ENCODE data around the gene SLC26A11.
A peak's percentile ranks its signal among the peaks of the same experiment; 100 is the strongest.

The SLC26A11 gene

GRCh38 chr17:80260069-80260535, 39.9 kb downstream of the SLC26A11 start:
- H3K4me1 ChIP-seq = peaks cover 66% of the 10 kb centered on the region
- peak overlapping the region; percentile 78 for H3K9ac ChIP-seq
- H4K20me1 ChIP-seq = peaks cover 4% of the 10 kb centered on the region; the same call in 1 of the 2 replicates
- no peaks in the 10 kb centered on the region for H3K27me3 ChIP-seq
- peak overlapping the region; percentile 91 for H3K27ac ChIP-seq
- H3K4me2 ChIP-seq = peak overlapping the region; percentile 94
- no peak for TF ChIP-seq Cebpa-rat (IDR thresholded peaks at IDR 0.05)
- no peaks in the 10 kb centered on the region for H3K9me3 ChIP-seq
- peak overlapping the region; percentile 70 for H3K4me3 ChIP-seq
- H3K36me3 ChIP-seq = no peaks in the 10 kb centered on the region

DNA sequence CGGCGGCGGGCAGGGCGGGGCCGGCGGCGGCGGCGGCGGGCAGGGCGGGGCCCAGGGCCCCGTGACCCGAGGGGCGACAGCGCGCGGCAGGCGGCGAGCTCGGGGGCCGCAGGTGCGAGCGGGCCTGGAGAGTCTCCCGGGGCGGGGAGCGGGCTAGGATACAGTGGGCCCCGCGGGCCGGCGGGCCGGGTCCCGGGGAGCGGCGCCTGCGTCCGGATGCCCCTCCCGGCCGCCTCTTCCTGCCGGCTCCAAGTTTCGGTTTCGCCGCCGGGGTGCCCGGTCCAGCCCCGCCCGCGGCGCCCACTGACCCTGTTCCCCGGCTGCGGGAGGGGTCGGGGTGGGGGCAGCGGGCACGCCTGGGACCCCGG, 40.5 kb downstream of the SLC26A11 start, which contains the start of gene RNF213:
Gene RNF213, plus strand, starts transcription at position 62 of the 368 bp plus-strand sequence. CDS start 2,830 bp downstream, outside the sequence.
- no peak for TF ChIP-seq Cebpa-rat (IDR thresholded peaks at IDR 0.05)
- no peaks in the 10 kb centered on the region for H3K27me3 ChIP-seq
- peaks cover 5% of the 10 kb centered on the region for H3K36me3 ChIP-seq
- no peaks in the 10 kb centered on the region for H3K9me3 ChIP-seq
- H3K27ac ChIP-seq = peak within 1 kb of the TSS; percentile 94
- H3K4me1 ChIP-seq = peaks cover 70% of the 10 kb centered on the region
- H3K9ac ChIP-seq = peak within 1 kb of the TSS; percentile 91
- H4K20me1 ChIP-seq = peaks cover 8% of the 10 kb centered on the region; the same call in 1 of the 2 replicates
- H3K4me3 ChIP-seq = peak within 1 kb of the TSS; percentile 87
- H3K4me2 ChIP-seq = peak within 1 kb of the TSS; percentile 100

DNA sequence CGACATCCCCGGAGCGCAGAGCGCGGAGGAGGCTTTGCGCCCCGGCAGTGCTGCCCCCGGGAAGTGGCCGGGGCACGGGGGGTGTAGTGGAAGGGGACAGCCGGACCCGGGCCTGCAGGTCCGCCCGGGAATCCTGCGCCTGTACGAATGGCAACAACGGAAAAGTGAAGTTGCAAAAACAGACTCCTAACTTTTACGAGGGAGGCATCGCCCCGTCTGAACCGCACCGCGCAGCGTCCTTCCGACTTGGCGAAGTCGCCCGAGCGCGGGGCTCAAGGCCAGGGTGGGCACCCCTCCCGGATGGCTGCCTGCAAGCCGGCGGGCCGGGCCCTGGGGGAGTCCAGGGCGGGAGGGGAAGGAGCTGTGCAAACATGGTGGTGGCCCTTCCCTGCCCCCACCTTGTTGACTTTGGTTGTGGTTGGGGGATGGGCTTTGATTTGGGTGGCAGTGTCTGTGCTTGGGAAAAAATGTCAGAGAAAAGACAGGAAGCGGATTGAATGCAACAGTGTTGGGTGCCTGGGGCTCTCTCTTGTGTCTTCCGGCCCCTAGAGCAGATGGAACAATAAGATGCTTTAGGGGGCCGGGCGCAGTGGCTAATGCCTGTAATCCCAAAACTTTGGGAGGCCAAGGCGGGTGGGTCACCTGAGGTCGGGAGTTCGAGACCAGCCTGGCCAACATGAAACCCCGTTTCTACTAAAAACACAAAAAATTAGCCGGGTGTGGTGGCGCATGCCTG, 41.1 kb downstream of the SLC26A11 start:
- peak overlapping the region; percentile 91 for H3K9ac ChIP-seq
- TF ChIP-seq Cebpa-rat (IDR thresholded peaks at IDR 0.05) = no peak
- H3K4me1 ChIP-seq = peaks cover 73% of the 10 kb centered on the region
- H3K4me3 ChIP-seq = peak overlapping the region; percentile 87
- H4K20me1 ChIP-seq = peaks cover 14% of the 10 kb centered on the region; the same call in 1 of the 2 replicates
- H3K4me2 ChIP-seq = peak overlapping the region; percentile 100
- no peaks in the 10 kb centered on the region for H3K27me3 ChIP-seq
- H3K36me3 ChIP-seq = peaks cover 10% of the 10 kb centered on the region
- H3K9me3 ChIP-seq = no peaks in the 10 kb centered on the region
- peak overlapping the region; percentile 94 for H3K27ac ChIP-seq

DNA sequence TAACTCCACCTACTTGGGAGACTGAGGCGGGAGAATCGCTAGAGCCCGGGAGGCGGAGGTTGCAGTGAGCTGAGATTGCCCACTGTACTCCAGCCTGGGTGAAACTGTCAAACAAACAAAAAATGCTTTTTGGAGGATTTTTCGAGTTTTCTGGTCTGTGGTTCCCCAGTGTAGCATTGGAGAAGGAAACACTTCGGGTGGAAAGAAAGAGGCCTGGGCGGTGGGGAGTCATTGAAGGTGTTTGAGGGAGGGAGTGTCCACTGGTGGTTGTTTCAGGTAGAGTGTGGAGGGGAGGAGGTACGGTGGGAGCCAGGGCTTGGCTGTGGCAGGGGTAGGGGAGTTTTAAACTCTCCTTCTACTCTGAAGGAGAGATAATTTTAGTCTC, 41.7 kb downstream of the SLC26A11 start:
- no peaks in the 10 kb centered on the region for H3K27me3 ChIP-seq
- no peaks in the 10 kb centered on the region for H3K9me3 ChIP-seq
- peaks cover 16% of the 10 kb centered on the region for H3K36me3 ChIP-seq
- H3K9ac ChIP-seq = peak overlapping the region; percentile 91; the same call in 1 of the 2 replicates
- H3K27ac ChIP-seq = peak overlapping the region; percentile 94
- TF ChIP-seq Cebpa-rat (IDR thresholded peaks at IDR 0.05) = no peak
- peaks cover 18% of the 10 kb centered on the region; the same call in 1 of the 2 replicates for H4K20me1 ChIP-seq
- peak overlapping the region; percentile 100 for H3K4me2 ChIP-seq
- peaks cover 73% of the 10 kb centered on the region for H3K4me1 ChIP-seq
- H3K4me3 ChIP-seq = peak overlapping the region; percentile 87

DNA sequence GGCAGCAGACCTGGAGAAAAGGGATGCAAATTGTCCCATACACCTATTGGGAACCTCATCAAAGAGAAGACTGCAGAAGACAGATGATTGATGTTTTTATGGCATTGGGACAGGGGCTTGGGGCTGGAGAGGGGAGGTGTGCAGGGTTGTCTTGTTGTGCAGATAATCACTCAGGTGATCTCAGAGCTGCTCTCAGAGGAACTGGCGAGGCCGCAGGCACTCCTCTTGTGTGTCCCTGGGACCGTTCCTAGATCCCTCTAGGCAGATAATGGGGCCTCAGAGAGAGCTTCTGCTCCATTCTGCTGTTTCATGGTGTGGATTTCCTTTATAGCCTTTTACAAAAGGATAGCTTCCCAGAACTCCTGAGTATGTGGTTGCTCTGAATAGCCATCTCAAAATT, 42.1 kb downstream of the SLC26A11 start:
- Histone ChIP-seq H3K9ac (peak overlapping the region; percentile 91; the same call in 1 of the 2 replicates), H3K4me2 (peak overlapping the region; percentile 100), H3K9me3 (no peaks in the 10 kb centered on the region), H3K36me3 (peaks cover 19% of the 10 kb centered on the region), H3K27ac (peak overlapping the region; percentile 94), H3K27me3 (no peaks in the 10 kb centered on the region), H3K4me3 (peak overlapping the region; percentile 87; the same call in 1 of the 2 replicates), H3K4me1 (peaks cover 72% of the 10 kb centered on the region), H4K20me1 (peaks cover 18% of the 10 kb centered on the region; the same call in 1 of the 2 replicates)
- no peak for TF ChIP-seq Cebpa-rat (IDR thresholded peaks at IDR 0.05)

DNA sequence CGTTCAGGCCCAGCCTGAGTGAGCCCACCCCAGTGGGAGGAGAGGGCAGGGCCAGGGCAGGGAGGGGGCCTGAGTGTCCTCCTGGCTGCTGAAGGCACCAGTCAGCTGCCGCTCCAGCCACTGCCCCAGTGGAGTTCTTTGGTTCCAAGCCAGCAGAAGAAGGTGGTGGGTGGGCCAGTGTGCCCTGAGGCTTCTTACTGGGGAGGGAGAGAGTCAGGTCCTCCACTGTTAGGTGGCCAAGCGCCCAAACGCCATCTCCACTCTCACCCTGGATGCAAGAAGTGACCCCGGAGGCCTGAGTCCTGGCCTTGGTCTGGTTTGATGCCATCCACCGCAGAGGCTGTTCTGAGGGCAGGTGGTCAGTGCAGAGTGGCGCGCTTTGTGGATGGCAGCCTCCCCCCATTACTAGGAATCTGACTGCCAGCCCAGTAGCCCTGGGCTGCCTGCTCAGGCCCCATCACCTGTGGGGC, 42.6 kb downstream of the SLC26A11 start:
- peak overlapping the region; percentile 39; the same call in 1 of the 2 replicates for H3K9ac ChIP-seq
- H4K20me1 ChIP-seq = peaks cover 23% of the 10 kb centered on the region
- H3K4me2 ChIP-seq = peak overlapping the region; percentile 100
- no peaks in the 10 kb centered on the region for H3K9me3 ChIP-seq
- no peak for TF ChIP-seq Cebpa-rat (IDR thresholded peaks at IDR 0.05)
- H3K27ac ChIP-seq = peak overlapping the region; percentile 94
- H3K27me3 ChIP-seq = no peaks in the 10 kb centered on the region
- peaks cover 25% of the 10 kb centered on the region for H3K36me3 ChIP-seq
- H3K4me1 ChIP-seq = peaks cover 67% of the 10 kb centered on the region
- H3K4me3 ChIP-seq = peak overlapping the region; percentile 22; the same call in 1 of the 2 replicates

DNA sequence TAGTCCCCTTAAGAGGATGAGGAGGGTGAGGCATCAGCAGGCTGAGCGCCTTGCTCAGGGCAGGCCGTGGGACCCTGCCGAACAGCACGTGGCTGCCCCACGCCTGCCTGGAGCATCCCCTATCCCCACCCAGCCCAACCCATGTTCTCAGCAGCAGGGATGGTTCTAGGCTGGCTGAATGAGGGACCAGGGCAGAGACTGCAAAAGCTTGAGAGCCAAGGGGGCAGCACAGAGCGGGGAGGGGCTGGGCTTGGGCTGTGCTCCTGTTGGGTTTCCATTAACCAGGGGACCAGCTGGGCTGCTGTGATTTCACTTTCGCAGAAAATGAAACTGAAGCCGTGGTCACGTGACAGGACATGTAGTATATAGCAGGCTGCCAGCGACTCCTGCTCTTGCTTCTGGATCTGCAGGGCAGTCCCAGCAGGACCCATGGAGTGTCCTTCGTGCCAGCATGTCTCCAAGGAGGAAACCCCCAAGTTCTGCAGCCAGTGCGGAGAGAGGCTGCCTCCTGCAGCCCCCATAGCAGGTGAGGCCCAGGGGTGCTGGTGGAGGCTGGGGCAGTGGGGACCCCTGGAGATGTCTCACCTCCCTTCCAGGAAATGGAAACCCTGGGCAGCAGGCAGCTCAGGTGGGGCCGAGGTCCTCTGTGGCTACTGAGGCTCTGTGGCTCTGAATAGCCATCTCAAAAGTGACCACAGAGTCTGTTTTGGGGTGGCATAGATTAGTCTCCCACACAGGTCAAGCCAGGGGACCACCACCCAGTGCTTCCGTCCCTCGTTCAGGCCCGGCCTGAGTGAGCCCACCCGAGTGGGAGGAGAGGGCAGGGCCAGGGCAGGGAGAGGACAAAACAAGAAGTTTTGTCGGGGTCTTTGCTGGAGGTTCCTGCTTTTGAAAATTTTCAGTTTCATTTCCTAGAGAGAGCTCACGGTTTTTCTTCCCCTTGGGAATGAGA, 43.3 kb downstream of the SLC26A11 start:
- peak overlapping the region; percentile 67 for H3K9ac ChIP-seq
- peaks cover 32% of the 10 kb centered on the region for H3K36me3 ChIP-seq
- H3K27me3 ChIP-seq = no peaks in the 10 kb centered on the region
- H3K9me3 ChIP-seq = no peaks in the 10 kb centered on the region
- H3K4me3 ChIP-seq = peak overlapping the region; percentile 81
- H3K27ac ChIP-seq = peak overlapping the region; percentile 94
- no peak for TF ChIP-seq Cebpa-rat (IDR thresholded peaks at IDR 0.05)
- peak overlapping the region; percentile 100 for H3K4me2 ChIP-seq
- H4K20me1 ChIP-seq = peaks cover 30% of the 10 kb centered on the region
- peaks cover 60% of the 10 kb centered on the region for H3K4me1 ChIP-seq

GRCh38 chr17:80264205-80265075, 44.2 kb downstream of the SLC26A11 start:
- Histone ChIP-seq H3K27me3 (no peaks in the 10 kb centered on the region), H3K27ac (peak overlapping the region; percentile 60), H3K9ac (peak overlapping the region; percentile 67), H3K4me3 (peak overlapping the region; percentile 81), H3K9me3 (no peaks in the 10 kb centered on the region), H3K4me2 (peak overlapping the region; percentile 100), H3K4me1 (peaks cover 51% of the 10 kb centered on the region), H3K36me3 (peaks cover 41% of the 10 kb centered on the region), H4K20me1 (peaks cover 37% of the 10 kb centered on the region)
- TF ChIP-seq Cebpa-rat (IDR thresholded peaks at IDR 0.05) = no peak

Data from BLaER1 (cell line).